GM13977 (cell line): ENCODE measurements around the gene TMEM175.

Experiments used
- DNase-seq: peaks from one replicate; pipeline ENCODE4 v3.0.0; 2012; ENCODE audit warnings: low spot score
- in situ Hi-C: fragments of 300-500 bp; cut with MboI; formaldehyde crosslinking; loops from one replicate; pipeline ENCODE4 v1.12.0; 2022; ENCODE audit warnings: low sequenced_read_pairs, low pct_unique_long_range_greater_than_20kb, mixed read lengths, inconsistent platforms; ENCODE audit not compliant: unreplicated experiment
- TF ChIP-seq, protein P1 (sequence below): IDR thresholded peaks from 2 replicates; pipeline ENCODE4 v1.5.1; 2012; ENCODE audit warnings: mild to moderate bottlenecking, control low read depth; ENCODE audit not compliant: insufficient read depth; ENCODE audit errors: extremely low read depth, missing control alignments

The TMEM175 gene

DNA sequence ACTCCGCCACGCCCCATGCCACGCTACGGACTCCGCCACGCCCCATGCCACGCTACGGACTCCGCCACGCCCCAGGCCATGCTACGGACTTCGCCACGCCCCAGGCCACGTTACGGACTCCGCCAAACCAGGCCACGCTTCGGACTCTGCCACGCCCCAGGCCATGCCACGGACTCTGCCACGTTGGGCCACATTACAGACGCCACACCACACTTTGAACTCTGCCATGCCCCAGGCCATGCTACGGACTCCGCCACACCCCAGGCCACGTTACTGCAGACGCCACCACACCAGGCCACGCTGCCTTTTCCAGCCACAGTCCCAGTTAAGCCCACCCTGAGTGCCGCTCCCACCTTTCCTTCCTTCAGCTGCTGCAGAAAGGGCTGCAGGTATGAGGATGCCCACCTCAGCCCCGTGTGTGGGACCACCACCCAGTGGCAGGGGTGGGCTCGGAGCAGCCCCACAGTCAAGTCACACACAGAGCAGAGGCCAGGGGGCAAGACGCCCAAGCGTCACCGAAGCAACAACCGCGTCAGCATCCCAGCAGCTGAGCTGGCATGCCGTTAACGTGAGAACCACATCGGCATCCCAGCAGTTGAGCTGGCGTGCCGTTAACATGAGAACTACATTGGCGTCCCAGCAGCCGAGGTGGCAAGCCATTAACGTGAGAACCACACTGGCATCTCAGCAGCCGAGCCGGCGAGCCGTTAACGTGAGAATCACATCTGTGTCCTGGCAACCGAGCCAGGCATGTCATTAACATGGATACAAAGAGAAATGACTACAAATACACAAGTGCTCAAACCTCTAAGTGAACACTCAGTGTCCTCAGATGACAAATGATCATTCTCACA is 26.5 kb upstream of the TMEM175 start:
- TF ChIP-seq, protein P1, sequence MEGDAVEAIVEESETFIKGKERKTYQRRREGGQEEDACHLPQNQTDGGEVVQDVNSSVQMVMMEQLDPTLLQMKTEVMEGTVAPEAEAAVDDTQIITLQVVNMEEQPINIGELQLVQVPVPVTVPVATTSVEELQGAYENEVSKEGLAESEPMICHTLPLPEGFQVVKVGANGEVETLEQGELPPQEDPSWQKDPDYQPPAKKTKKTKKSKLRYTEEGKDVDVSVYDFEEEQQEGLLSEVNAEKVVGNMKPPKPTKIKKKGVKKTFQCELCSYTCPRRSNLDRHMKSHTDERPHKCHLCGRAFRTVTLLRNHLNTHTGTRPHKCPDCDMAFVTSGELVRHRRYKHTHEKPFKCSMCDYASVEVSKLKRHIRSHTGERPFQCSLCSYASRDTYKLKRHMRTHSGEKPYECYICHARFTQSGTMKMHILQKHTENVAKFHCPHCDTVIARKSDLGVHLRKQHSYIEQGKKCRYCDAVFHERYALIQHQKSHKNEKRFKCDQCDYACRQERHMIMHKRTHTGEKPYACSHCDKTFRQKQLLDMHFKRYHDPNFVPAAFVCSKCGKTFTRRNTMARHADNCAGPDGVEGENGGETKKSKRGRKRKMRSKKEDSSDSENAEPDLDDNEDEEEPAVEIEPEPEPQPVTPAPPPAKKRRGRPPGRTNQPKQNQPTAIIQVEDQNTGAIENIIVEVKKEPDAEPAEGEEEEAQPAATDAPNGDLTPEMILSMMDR: no peak
- in situ Hi-C loops: no loop called here

DNA sequence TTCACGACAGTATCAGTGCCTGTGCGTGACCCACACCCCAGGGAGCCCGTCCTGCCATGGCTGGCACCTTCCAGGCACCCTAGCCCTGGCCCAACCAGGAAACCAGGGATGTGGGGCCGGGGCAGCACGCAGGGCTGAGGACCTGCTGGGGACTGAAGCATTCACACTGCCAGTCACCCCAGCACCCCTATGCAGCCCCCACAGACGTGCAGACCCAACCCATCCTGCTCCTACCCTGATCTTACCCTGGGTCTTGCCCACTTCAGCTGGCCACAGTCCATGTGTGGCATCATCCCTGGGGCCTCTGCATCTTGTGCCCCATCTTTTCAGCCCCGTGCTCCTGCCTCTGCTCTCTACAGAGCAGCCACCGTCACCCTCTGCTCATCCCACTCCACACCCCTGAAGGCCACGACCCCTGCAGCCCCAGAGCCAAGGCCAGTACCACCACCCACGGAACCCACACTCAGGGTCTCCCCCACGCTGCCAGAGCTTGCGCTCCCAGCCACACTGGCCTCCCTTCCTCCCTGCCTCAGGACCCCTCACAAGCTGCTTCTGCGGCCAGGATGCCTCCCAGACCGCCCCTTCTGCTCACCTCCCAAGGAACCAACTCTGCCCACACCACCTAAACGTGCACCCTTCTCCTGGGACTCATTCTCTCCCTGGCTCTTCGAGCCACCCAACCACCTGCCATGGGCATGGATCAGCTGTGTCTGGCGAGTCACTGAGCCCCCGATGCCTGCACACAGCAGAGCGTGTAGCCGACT is 25.7 kb upstream of the TMEM175 start:
- no peak for DNase-seq
- in situ Hi-C loops: no loop called here
- TF ChIP-seq, protein P1: no peak

More for the DNA sequence above, 26.5 kb upstream of the TMEM175 start:
- DNase-seq: no peak

DNA sequence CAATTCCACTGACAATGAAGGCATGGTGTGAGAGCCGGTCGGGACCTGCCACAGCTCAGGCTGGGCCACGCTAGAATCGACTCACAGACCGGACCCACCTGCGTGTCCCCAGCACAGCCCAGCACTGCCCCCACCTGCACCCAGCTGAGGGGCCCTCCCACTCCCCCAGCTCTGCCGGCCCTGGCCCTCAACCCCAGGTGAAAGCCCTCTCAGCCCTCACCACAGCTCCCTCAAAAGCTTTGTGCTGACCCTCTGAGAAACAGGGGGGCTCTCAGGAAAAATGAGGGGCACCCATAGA is 25.2 kb upstream of the TMEM175 start:
- no peak for DNase-seq
- TF ChIP-seq, protein P1: no peak
- in situ Hi-C loops: no loop called here

GRCh38 chr4:907691-908425 is 24.4 kb upstream of the TMEM175 start:
- no peak for DNase-seq
- TF ChIP-seq, protein P1: no peak
- in situ Hi-C loops: no loop called here

DNA sequence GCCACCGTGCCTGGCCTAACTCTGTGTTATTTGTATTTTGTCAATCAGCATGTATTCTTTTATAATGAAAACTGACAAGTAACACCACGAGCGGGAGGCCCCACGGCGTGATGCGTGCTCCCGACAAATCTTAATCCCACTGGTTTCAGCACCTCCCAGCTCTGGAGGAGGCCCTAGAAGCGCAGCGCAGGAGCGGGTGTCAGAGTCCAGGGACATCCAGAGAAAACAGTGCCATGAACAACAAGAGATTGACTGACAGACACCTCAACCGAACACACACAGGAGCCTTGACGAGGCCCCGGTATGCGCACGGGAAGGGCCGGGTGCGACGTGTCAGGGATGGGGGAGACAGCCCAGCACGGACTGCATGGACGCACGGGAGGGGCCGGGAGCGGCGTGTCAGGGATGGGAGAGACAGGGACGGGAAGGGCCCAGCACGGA is 23.1 kb upstream of the TMEM175 start:
- no peak for DNase-seq
- TF ChIP-seq, protein P1: no peak
- in situ Hi-C loops: no loop called here

GRCh38 chr4:909821-910220 is 22.4 kb upstream of the TMEM175 start:
- DNase-seq: no peak
- TF ChIP-seq, protein P1: no peak
- in situ Hi-C loops: no loop called here
